ENCODE measurements around the gene TAF6. TPM values are rescaled to one million over a fixed set of nuclear protein-coding genes. Genes with fewer than 3 reads are reported as not detected.

The TAF6 gene
- total and polyA plus RNA-seq, 2 of the 4 experiments (the other 2 are of a cell fraction) = 11.3 to 55.3 TPM

DNA sequence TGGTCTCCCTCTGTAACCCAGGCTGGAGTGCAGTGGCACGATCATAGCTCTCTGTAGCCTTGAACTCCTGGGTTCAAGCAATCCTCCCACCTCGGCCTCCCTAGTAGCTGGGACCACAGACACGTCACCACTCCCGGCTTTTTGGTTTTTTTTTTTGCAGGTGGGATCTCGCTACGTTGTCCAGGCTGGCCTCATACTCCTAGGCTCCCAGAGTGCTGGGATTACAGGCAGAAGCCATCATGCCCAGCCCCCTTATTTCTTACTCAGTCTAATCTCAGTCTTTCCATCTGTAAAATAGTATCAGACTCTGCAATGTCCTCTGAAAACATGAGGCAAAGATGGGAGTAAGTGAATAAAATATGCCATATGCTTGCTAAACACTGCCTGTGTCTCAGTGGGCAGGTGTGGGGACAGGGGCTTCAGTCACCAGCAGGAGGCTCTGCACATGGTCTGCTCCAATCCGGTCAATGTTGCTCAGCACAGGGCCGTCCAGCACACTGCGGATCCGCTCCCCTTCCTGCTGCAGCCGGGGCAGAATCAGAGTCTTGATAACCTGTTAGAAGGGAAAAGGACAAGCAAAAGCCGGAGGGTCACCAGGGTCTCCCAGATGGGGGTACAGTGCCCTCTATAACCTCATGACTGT, 9.5 kb downstream of the TAF6 start:
- CTCF ChIA-PET = no interaction called here
- H2AK9ac ChIP-seq (replicated peaks; ENCODE audit: low read depth, low read length, poor library complexity) = no peak overlapping the region
- H3K9me3 ChIP-seq (ENCODE audit: control insufficient read depth, insufficient read depth, low read length) = no peaks in the 10 kb centered on the region
- H3K36me3 ChIP-seq (ENCODE audit: control insufficient read depth, insufficient read depth, low read length) = peaks cover 75% of the 10 kb centered on the region
- no peak overlapping the region for H3K4me2 ChIP-seq (ENCODE audit: low read depth, low read length)
- no peak overlapping the region for H2BK20ac ChIP-seq (ENCODE audit: low read depth, low read length)
- no peak overlapping the region for H3K18ac ChIP-seq (ENCODE audit: low read depth, low read length)
- no peaks in the 10 kb centered on the region for H3K9me1 ChIP-seq (ENCODE audit: insufficient read depth, low read length)
- POLR2A ChIA-PET (ENCODE audit: unreplicated experiment) = no interaction called here
- no peak overlapping the region for H3K56ac ChIP-seq (ENCODE audit: extremely low read depth, insufficient read depth, low read length)
- DNase-seq = no peak
- H4K20me1 ChIP-seq (ENCODE audit: insufficient read depth, low read length) = no peaks in the 10 kb centered on the region; the same call in 1 of the 2 replicates
- no peak overlapping the region for H3K23ac ChIP-seq (ENCODE audit: low read depth, low read length)
- no peak for ATAC-seq (ENCODE audit: low read depth)
- in situ Hi-C loops (cut with MboI; ENCODE audit: low sequenced_read_pairs) (no loop called here), dilution Hi-C loops (cut with HindIII; ENCODE audit: low sequenced_read_pairs, unreplicated experiment) (no loop called here), intact Hi-C loops (cut with micrococcal nuclease) (no loop called here)
- no peak overlapping the region for H2BK15ac ChIP-seq (ENCODE audit: low read depth, low read length)
- no peaks in the 10 kb centered on the region for H3K27me3 ChIP-seq (ENCODE audit: control insufficient read depth, insufficient read depth, low read length)
- H3K27ac ChIP-seq (ENCODE audit: insufficient read depth, low read length) = no peak overlapping the region
- no peaks in the 10 kb centered on the region for H3K4me1 ChIP-seq (ENCODE audit: control insufficient read depth, insufficient read depth, low read length)
- H4K8ac ChIP-seq (ENCODE audit: low read depth in 2 of 2, low read length in 2 of 2) = no peak overlapping the region
- H3K14ac ChIP-seq (replicated peaks; ENCODE audit: low read depth, low read length) = no peak overlapping the region
- H2AFZ ChIP-seq (replicated peaks; ENCODE audit: low read length, poor library complexity) = no peak overlapping the region
- no peak overlapping the region for H2AK5ac ChIP-seq (ENCODE audit: low read depth, low read length)
- H3K4ac ChIP-seq (ENCODE audit: low read depth, low read length) = no peak overlapping the region
- no peak overlapping the region for H2BK5ac ChIP-seq (ENCODE audit: low read depth, low read length, poor library complexity, severe bottlenecking)
- H3K79me1 ChIP-seq (ENCODE audit: low read depth in 1 of 2, low read length in 2 of 2) = peaks cover 0 to 7% of the 10 kb centered on the region in 2 experiments; a peak in 1 of 4 replicates
- H4K91ac ChIP-seq (ENCODE audit: insufficient read depth, low read depth, low read length) = no peak overlapping the region
- BruUV-seq (replicated peaks) = no TSS peak
- H3K9ac ChIP-seq (ENCODE audit: low read depth, low read length) = no peak overlapping the region
- H4K5ac ChIP-seq (ENCODE audit: low read depth, low read length) = no peak overlapping the region
- TF ChIP-seq RAD21 (IDR thresholded peaks at IDR 0.05; ENCODE audit: low read length) = no peak
- TF ChIP-seq, protein P1, sequence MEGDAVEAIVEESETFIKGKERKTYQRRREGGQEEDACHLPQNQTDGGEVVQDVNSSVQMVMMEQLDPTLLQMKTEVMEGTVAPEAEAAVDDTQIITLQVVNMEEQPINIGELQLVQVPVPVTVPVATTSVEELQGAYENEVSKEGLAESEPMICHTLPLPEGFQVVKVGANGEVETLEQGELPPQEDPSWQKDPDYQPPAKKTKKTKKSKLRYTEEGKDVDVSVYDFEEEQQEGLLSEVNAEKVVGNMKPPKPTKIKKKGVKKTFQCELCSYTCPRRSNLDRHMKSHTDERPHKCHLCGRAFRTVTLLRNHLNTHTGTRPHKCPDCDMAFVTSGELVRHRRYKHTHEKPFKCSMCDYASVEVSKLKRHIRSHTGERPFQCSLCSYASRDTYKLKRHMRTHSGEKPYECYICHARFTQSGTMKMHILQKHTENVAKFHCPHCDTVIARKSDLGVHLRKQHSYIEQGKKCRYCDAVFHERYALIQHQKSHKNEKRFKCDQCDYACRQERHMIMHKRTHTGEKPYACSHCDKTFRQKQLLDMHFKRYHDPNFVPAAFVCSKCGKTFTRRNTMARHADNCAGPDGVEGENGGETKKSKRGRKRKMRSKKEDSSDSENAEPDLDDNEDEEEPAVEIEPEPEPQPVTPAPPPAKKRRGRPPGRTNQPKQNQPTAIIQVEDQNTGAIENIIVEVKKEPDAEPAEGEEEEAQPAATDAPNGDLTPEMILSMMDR (conservative IDR thresholded peaks at IDR 0.05; ENCODE audit: low read depth, low read length) = 0 out of 2 replicates have a peak, but pooled peaks have one; percentile 2
- H2BK120ac ChIP-seq (ENCODE audit: low read depth, low read length) = no peak overlapping the region
- no peak overlapping the region for H3K4me3 ChIP-seq (ENCODE audit: insufficient read depth, low read depth, low read length)
- 20% methylated on average over 1 of the region's 12 CpGs; no CpG with 5 or more reads in 1 of the 2 experiments for WGBS, 2 experiments (ENCODE audit: extremely low coverage in 2 of 2, insufficient read length in 1 of 2)
